Measurements from ENCODE around the gene TNFAIP8. TPM values are rescaled to one million over a fixed set of nuclear protein-coding genes. Genes with fewer than 3 reads are reported as not detected.

Gene TNFAIP8
- total RNA-seq, 3 donors from 2014 or later (not counting 1 experiment from before 2014, with no cell fraction given) = 47.6 to 87.5 (median 76.3) TPM

DNA sequence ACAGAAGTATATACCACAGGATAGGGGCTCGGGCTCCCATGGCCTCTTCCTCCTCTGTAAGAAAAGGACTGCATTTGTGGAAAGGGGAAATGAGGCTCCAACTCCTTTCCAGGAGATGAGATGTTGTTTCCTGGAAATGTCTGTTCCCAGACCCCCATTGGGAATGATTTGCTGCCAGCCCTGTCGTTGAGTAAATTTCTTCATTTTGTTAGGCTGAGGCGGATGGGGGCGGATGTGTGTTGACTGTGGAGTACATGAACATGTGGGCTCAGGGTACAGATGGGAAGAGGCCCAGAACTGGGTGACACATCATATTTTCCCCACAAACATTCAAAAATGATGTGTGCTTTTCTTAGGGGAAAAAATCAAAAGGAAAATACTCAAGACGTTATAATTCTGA lies 28.8 kb upstream of the TNFAIP8 start:
- no peak overlapping the region for H3K4me3 ChIP-seq (ENCODE audit: low read length)
- peaks cover 78 to 86% of the 10 kb centered on the region in 2 donors for H3K4me1 Mint-ChIP-seq
- TF ChIP-seq, protein P1, sequence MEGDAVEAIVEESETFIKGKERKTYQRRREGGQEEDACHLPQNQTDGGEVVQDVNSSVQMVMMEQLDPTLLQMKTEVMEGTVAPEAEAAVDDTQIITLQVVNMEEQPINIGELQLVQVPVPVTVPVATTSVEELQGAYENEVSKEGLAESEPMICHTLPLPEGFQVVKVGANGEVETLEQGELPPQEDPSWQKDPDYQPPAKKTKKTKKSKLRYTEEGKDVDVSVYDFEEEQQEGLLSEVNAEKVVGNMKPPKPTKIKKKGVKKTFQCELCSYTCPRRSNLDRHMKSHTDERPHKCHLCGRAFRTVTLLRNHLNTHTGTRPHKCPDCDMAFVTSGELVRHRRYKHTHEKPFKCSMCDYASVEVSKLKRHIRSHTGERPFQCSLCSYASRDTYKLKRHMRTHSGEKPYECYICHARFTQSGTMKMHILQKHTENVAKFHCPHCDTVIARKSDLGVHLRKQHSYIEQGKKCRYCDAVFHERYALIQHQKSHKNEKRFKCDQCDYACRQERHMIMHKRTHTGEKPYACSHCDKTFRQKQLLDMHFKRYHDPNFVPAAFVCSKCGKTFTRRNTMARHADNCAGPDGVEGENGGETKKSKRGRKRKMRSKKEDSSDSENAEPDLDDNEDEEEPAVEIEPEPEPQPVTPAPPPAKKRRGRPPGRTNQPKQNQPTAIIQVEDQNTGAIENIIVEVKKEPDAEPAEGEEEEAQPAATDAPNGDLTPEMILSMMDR (IDR thresholded peaks at IDR 0.05) = no peak
- DNase-seq = peak in 1 of 2 donors; percentile 53
- H3K27ac Mint-ChIP-seq = peak overlapping the region; percentile 86 to 88
- no peaks in the 10 kb centered on the region for H3K36me3 Mint-ChIP-seq
- H3K9me3 ChIP-seq (ENCODE audit: control insufficient read depth, insufficient read depth, low read length) = no peaks in the 10 kb centered on the region
- no peaks in the 10 kb centered on the region for H3K27me3 ChIP-seq (ENCODE audit: control insufficient read depth, insufficient read depth, low read length)
- intact Hi-C loops (cut with micrococcal nuclease) = no loop called here
- H3K4me1 ChIP-seq (ENCODE audit: control insufficient read depth, insufficient read depth, low read length) = peaks cover 75% of the 10 kb centered on the region
- H3K27ac ChIP-seq (ENCODE audit: low read length) = peak overlapping the region; percentile 7
- 68% methylated on average over 5 of the region's 5 CpGs for WGBS (ENCODE audit: insufficient coverage)
- ATAC-seq = no peak
- H3K4me3 Mint-ChIP-seq = no peak overlapping the region
- H3K9me3 Mint-ChIP-seq = no peaks in the 10 kb centered on the region
- no peaks in the 10 kb centered on the region for H3K27me3 Mint-ChIP-seq (ENCODE audit: low read depth in 2 of 2)
- H3K36me3 ChIP-seq (ENCODE audit: control insufficient read depth, insufficient read depth, low read length) = no peaks in the 10 kb centered on the region

DNA sequence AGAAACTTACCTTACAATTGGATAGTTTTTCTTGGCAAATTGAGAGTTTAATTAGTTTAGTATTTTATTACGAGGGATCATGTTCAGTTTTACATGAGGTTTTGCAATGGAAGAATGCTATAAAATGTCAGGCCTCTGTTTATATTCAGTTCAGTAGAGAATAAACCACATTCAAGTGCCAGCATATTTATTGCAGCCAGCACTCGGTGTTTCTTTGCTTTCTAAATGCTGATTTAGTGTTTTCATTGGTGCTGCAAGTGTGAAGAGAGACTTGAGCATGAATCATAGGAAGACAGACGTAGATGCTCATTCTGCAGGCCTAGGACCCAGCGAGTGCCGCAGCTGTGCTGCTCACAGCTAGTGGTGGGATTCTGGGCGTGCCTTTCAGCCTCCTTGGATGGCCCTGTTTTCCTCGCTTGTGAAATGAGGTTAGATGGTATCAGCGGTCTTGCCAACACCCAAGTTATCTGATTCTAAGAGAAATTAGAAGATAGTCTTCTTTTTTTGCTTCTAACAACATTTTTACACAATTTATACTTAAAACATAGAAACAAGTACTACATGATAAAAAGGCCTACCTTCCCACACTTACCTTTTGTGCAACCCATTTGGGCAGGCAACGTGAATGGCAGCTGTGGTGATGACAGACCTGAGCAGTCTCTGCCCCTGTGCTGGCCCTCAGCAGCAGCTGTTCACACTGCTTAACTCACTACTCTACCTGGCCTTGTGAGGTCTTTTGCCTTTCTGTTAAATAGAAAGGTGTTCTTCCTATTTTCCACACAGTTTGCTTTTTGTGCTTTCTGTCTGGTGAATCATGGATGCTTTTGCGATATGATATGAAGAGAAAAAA lies 26.8 kb upstream of the TNFAIP8 start:
- no peaks in the 10 kb centered on the region for H3K27me3 ChIP-seq (ENCODE audit: control insufficient read depth, insufficient read depth, low read length)
- TF ChIP-seq, protein P1 (IDR thresholded peaks at IDR 0.05) = no peak
- H3K36me3 Mint-ChIP-seq = no peaks in the 10 kb centered on the region
- H3K4me1 Mint-ChIP-seq = peaks cover 80 to 87% of the 10 kb centered on the region in 2 donors
- intact Hi-C loops (cut with micrococcal nuclease) = loop anchor here (2.0 kb wide), 2 partner anchors 14 to 60 kb away; no protein-coding TSS in a partner anchor
- peak overlapping the region; percentile 86 to 88 for H3K27ac Mint-ChIP-seq
- H3K27me3 Mint-ChIP-seq (ENCODE audit: low read depth in 2 of 2) = no peaks in the 10 kb centered on the region
- peak overlapping the region; percentile 70 for H3K4me3 Mint-ChIP-seq
- peak; percentile 74 to 76 (median 75) for ATAC-seq
- no peaks in the 10 kb centered on the region for H3K9me3 ChIP-seq (ENCODE audit: control insufficient read depth, insufficient read depth, low read length)
- H3K36me3 ChIP-seq (ENCODE audit: control insufficient read depth, insufficient read depth, low read length) = no peaks in the 10 kb centered on the region
- peak; percentile 48 to 82 for DNase-seq
- H3K27ac ChIP-seq (ENCODE audit: low read length) = peak overlapping the region; percentile 62
- H3K4me3 ChIP-seq (ENCODE audit: low read length) = no peak overlapping the region
- no peaks in the 10 kb centered on the region for H3K9me3 Mint-ChIP-seq
- peaks cover 71% of the 10 kb centered on the region for H3K4me1 ChIP-seq (ENCODE audit: control insufficient read depth, insufficient read depth, low read length)
- 34% methylated on average over 7 of the region's 10 CpGs for WGBS (ENCODE audit: insufficient coverage)

DNA sequence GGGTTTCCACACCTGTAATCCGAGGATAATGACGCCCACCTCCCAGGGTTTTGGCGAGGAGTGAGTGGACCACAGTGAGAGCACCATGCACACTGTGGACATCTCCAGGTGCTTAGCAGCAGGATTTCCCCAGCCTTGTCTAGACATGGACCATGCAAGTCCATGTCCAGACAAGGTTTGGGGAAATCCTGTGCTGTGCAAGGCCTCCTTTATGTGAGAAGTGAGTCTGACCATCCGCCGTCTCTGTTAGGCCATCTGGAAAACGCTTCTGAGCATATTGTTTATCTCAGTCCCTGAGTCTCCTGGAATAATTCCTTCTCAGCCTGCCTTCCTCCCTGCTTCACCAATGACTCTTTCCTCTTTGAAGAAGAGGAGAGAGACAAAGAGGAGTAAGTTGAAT lies 26.2 kb upstream of the TNFAIP8 start:
- Mint-ChIP-seq H3K4me3 (peak overlapping the region; percentile 79), H3K27me3 (ENCODE audit: low read depth in 2 of 2) (no peaks in the 10 kb centered on the region), H3K36me3 (no peaks in the 10 kb centered on the region), H3K4me1 (peaks cover 85 to 89% of the 10 kb centered on the region in 2 donors), H3K27ac (peak overlapping the region; percentile 86 to 88), H3K9me3 (no peaks in the 10 kb centered on the region)
- intact Hi-C loops (cut with micrococcal nuclease) = loop anchor here (2.0 to 10.0 kb wide), 3 partner anchors 13 to 255 kb away; partner anchors contain the start of gene DMXL1
- Histone ChIP-seq H3K4me3 (ENCODE audit: low read length) (no peak overlapping the region), H3K4me1 (ENCODE audit: control insufficient read depth, insufficient read depth, low read length) (peaks cover 66% of the 10 kb centered on the region), H3K9me3 (ENCODE audit: control insufficient read depth, insufficient read depth, low read length) (no peaks in the 10 kb centered on the region), H3K27ac (ENCODE audit: low read length) (peak overlapping the region; percentile 62), H3K27me3 (ENCODE audit: control insufficient read depth, insufficient read depth, low read length) (no peaks in the 10 kb centered on the region), H3K36me3 (ENCODE audit: control insufficient read depth, insufficient read depth, low read length) (no peaks in the 10 kb centered on the region)
- ATAC-seq (no peak), DNase-seq (peak in 1 of 2 donors; percentile 50)
- TF ChIP-seq, protein P1 (IDR thresholded peaks at IDR 0.05) = no peak
- 85% methylated on average over 6 of the region's 6 CpGs for WGBS (ENCODE audit: insufficient coverage)

All from natural killer cell (primary cell).